Endometrium (tissue), 2 donors: ENCODE measurements around the gene S1PR2.

Experiments
- FAIRE-seq: peaks from 2 replicates; lab custom pipeline; 2012; peaks lifted over from hg19 to GRCh38; lab: Jason Lieb, UNC
- donor health status: control.
- donor health status: control.

The S1PR2 gene

DNA sequence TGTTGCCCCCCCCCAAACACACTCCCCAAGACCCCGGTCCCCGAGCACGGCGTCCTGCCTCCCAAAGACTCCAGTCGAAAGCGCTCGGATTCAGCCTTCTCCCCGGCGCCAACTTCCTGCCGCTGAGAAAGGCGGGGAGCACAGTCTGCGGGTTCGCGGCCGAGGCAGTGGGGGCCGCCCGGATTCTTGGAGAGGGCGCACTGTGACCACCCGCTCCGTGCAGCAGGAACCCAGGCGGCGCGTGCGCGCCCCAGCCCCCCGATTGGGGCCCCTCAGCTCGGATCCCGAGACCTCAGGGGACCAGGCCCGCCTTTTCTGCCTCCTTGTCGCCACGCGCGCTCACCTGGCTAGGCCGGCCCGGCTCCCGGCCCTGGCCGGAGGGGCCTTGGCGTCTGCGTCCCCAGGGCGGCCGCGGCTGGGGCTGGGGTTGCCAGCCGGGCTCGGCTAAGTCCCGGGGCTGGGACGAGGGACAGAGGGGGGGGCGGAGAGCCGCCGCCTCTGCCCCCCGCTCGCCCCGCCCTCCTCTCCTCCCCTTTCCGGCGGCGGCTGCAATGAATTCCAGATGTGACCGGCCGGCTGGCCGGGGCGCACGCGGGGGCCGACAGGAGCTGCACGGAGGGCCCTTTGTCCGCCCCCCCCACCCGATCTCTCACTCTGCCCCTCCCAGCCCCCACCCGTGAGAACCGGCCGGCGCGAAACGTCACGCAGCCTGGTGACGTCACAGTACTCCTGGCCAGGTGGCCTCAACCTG is at the start of gene S1PR2:
S1PR2 (minus strand) TSS at position 471 of the 751 bp plus-strand sequence. CDS start 6,426 bp downstream, outside the sequence.
- FAIRE-seq, result no peak

DNA sequence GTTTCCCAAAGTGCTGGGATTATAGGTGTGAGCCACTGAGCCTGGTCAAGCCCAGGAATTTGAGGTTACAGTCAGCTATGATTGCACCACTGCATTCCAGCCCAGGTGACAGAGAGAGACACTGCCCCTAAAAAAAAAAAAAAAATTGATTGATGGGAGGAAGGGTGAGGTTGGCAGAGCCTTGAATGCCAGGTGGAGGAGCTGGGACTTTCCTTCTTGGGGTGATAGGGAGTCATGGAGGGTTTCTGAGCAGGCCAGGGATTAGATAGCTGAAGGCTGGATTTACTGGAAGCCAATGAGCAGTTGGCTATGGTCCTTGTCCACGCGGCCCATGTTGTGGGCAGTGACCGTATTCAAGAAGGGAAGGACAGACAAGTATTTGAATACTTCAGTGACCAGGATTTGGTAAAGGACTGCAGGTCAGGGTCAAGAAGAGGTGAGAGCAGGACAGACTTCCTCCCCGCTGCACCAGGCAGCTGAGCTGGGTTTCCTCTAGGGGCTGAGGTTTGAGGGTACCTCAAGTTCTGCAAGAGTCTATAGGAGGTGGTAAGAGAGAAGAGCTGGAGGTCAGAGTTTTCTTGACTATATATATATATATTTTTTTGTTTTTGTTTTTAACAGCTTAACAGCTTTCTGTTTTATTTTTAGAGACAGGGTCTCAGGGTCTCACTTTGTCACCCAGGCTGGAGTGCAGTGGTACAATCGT is 48.8 kb upstream of the S1PR2 start:
- no peak for FAIRE-seq

DNA sequence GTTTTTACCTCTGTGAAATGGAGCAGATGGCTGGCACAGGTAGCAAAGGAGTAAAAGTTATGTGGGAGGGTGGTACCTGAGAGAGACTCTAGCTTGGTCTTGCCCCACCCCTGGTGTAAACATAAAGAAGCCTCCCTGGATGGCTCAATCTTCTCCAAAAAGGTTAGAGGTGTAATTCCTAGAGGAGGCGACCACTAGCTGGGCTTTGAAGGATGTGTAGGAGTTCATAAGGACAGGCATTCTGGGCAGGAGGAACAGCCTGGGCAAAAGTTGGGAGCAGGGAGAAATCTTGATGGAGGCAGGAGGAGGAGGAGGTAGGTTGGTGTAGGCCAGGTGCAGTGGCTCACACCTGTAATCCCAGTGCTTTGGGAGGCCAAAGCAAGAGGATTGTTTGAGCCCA is 47.8 kb upstream of the S1PR2 start:
- no peak for FAIRE-seq

DNA sequence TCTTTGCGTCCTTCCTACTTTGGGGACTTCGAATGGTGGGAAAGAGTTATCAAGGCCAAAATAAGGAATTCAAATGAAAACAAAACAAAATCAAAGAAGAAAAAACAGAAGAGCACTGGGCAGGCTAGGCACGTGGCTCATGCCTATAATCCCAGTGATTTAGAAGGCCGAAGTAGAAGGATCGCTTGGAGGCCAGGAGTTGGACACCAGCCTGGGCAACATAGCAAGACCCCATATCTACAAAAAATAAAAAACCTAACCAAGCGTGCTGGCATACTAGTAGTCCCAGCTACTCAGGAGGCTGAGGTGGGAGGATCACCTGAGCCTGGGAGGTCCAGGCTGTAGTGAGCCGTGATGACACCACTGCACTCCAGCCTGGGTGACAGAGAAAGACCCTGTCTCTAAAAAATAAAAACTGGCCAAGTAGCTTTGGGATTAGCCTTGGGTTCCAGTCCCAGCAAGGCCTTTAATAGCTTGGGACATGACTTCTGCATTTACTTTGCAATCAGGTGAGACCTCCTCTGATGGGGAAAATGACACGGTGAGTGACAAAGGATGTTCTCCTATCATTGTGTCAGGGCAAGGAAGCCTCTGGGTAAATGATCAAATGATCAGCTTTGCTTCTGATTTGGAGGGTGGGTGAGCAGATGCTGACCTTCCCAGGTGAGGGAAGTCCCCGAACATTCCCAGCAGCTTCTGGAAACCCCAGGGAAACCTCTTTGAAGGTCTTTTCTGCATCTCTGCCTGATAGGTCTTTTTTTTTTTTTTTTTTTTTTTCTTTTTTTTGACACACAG is 46.9 kb upstream of the S1PR2 start:
- FAIRE-seq, result no peak

DNA sequence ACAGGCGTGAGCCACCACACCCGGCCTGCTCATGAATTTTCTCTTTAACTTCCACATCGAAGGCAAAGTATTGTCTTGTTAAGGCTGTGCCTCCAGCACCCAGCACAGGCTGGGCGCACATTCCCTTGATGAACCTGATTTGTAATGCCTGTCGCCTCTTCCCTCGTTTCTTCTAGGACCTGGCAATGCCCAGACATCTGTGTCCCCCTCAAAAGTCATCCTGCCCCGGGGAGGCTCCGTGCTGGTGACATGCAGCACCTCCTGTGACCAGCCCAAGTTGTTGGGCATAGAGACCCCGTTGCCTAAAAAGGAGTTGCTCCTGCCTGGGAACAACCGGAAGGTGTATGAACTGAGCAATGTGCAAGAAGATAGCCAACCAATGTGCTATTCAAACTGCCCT is 43.5 kb upstream of the S1PR2 start:
- FAIRE-seq, result no peak

DNA sequence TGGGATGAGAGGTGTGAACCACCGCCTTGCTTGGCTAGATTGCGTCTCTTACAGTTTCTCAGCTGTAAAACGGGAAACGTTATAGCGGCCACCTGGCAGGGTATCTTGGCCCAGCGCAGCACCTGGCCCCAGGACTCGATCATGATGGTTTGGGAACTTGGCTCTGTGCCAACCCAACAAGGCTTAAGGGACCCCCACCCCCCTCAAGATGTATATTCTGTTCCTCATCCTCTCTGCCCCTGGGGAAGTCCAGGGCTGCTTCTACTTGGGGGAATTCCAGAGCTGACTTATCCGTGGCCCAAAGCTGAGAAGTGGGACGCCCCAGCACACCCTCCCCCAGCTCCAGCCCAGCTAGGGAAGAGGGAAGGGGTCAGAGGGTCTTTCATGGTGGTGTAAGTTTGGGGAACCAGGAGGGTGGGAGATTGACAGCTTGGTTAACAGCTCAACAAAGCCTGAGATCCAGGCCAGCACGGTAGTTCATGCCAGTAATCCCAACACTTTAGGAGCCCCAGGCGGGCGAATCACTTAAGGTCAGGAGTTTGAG is 40.5 kb upstream of the S1PR2 start:
- FAIRE-seq, result no peak

- no peak for FAIRE-seq
Measured at GRCh38 chr19:10270616-10271394, 39.7 kb upstream of the S1PR2 start, which contains the start of gene ICAM1. Gene ICAM1 (plus strand): TSS chr19:10271120. CDS start chr19:10271160, 40 bp downstream.

GRCh38 chr19:10270180-10270615 is 39.1 kb upstream of the S1PR2 start:
- no peak for FAIRE-seq

DNA sequence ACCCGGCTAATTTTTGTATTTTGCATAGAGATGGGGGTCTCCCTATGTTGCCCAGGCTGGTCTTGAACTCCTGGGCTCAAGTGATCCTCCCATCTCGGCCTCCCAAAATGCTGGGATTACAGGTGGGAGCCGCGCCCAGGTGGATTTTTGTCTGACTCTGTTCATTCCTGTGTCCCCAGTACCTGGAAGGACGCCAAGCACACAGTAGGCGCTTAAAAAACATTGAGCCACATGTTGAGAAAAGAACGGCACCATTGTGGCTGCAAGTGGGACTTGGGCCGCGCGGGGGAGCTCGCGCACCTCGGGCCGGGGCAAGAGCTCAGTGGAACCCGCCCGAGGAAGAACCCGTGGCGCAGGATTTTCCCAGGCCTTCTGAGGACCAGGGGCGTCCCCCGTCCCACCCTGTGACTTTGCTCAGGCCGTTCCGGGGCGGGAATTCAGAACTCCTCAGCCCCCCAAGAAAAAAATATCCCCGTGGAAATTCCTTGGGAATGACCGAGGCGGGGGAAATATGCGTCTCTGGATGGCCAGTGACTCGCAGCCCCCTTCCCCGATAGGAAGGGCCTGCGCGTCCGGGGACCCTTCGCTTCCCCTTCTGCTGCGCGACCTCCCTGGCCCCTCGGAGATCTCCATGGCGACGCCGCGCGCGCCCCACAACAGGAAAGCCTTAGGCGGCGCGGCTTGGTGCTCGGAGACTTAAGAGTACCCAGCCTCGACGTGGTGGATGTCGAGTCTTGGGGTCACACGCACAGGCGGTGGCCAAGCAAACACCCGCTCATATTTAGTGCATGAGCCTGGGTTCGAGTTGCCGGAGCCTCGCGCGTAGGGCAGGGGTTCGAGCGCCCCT is 38.4 kb upstream of the S1PR2 start:
- FAIRE-seq, result no peak

DNA sequence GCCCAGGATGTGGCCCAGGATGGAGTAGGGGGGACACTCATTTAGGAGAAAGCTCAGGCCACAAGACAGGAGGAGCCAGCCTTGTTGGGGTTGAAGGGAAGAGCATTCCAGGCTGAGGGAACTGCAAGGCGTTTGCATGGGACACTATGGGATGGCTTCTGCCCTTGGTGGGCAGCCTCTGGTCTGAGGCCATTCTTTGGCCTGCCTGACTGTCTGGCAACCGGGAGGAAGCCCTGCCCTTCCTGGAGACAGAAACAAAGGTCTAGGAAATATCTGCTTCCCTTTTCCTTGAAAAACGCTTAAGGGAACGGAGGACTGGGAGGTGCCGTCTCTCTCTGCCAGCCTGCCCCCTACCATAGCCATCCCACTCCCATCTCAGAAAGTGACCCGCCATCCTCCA is 36.9 kb upstream of the S1PR2 start:
- no peak for FAIRE-seq

DNA sequence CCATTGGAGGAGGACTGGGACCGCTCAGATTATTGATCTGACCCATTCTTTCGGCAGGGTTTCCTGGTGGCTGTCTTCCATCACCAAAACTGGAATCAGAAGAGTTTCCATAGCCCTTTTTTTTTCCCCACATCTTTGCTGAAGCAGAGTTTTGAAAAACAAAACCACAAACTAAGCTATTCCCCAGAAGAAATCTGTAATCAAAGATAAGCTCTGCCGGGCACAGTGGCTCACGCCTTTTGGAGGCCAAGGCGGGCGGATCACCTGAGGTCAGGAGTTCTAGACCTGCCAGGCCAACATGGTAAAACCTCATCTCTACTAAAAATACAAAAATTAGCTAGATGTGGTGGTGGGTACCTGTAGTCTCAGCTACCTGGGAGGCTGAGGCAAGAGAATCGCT is 35.6 kb upstream of the S1PR2 start:
- FAIRE-seq, result no peak

GRCh38 chr19:10262771-10263170 is 31.6 kb upstream of the S1PR2 start:
- no peak for FAIRE-seq

DNA sequence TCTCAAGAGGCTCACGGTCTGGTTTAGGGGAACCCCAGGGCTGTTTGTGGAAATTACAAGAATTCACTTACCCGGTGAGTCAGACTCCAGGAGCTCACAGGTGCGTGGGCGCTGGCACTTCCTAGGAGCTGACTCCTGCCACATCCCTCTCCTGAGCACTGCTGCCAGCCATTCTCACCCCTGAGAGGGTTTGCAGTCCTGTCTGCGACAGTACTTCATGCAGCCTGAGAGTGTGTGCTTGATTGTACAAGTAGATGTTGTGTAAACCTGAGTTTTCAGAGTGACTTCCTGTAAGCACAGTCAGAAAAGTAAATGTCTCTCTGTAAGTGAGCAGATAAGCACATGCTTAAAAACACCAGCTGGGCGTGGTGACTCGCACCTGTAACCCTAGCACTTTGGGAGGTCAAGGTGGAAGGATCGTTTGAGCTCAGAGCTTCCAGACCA is 29.0 kb upstream of the S1PR2 start:
- no peak for FAIRE-seq

DNA sequence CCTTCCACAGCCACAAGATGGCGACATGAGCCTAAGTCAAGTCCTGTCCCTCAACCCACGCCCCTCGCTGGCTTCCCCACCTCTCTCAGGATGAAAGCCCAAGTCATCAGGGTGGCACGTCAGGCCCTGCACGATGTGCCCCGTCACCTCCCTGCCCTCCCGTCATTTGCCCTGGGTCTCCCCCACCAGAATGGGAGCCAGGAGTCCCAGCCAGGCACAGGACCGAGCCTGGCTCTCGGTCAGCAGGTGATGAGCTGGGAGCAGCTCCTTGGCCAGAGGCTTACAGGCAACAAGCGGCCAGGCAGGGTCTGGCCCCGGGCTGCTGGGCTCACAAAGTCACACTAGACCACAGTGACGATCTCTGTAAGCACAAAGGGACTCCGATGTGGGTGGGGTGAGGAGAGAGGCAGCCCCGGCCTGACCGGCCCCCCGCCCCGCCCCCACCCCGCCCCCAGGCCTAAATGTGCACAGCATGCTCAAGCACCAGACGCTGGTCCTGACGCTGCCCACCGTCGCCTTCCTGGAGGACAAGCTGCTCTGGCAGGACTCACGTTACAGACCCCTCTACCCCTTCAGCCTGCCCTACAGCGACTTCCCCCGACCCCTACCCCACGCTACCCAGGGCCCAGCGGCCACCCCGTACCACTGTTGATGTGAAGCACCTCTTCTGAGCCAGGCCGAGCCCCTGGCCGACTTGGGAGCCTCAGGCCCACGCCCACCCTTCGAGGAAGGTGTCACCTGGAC is 28.2 kb upstream of the S1PR2 start:
- FAIRE-seq, result no peak

DNA sequence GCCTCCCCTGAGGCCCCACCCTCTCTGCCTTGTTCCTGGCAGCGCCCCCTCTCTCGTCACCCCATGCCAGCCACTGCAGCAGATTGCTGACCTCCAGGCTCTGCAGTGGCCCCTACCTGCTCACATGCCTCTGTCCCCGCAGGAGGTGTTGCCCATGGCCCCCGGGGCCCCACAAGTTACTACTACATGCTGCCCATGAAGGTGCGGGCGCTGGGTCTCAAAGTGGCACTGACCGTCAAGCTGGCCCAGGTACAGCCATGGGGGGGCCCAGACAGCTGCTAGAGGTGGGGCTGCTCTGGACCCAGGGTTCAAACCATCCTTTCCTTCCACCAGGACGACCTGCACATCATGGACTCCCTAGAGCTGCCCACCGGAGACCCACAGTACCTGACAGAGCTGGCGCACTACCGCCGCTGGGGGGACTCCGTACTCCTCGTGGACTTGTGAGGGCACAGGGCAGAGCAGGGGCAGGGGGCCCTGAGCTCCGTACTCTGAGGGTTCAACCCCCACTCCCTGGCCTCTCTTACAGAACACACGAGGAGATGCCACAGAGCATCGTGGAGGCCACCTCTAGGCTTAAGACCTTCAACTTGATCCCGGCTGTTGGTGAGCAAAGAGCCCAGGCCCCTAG is 27.1 kb upstream of the S1PR2 start:
- FAIRE-seq, result no peak

- FAIRE-seq, result no peak
Measured at GRCh38 chr19:10256970-10257615, 26.0 kb upstream of the S1PR2 start.

GRCh38 chr19:10256551-10256950 is 25.4 kb upstream of the S1PR2 start:
- no peak for FAIRE-seq

DNA sequence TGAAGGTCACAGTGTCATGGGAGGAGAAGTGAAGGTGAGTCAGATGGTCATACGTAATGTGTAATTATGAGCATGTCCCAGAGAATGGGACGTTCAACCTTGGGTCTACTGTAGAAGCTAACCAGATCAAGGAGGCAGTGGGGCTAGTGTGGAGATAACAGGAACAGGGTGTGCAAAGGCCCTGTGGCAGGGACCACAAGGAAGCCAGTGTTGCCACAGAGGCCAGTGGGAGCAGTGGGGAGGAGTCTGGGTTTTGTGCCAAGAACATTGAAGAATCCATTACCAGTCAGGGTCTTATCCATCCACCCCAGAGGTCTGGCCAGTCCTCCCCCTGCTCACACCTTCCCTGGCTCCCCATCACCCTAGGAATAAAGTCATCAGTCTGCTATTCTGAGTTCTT is 24.2 kb upstream of the S1PR2 start:
- FAIRE-seq, result no peak

DNA sequence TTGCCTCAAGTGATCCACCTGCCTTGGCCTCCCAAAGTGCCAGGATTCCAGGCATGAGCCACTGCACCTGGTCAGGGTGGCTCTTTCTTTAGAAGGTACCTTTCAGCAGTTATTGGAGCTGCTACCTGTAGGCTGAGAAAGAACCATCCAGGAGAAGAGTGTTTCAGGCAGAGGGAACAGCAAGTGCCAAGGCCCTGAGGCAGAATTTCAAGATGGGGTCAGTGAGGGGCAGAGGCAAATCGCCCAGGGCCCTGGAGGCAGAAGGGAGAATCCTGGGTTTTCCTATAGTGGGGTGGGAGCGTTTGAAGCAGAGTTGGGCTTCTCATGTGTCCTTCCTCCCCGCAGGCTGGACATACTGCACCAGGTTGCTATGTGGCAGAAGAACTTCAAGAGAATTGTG is 23.1 kb upstream of the S1PR2 start:
- FAIRE-seq, result no peak
